HG02623 (cell line): Measurements from ENCODE around the gene DEAF1.
A peak's percentile ranks its signal among the peaks of the same experiment; 100 is the strongest.

Experiments
- ATAC-seq: cut with Tn5 transposase; IDR thresholded peaks from one replicate; pipeline ENCODE4 v1.9.1; 2021; ENCODE audit warnings: moderate library complexity; ENCODE audit not compliant: unreplicated experiment

DEAF1 gene

DNA sequence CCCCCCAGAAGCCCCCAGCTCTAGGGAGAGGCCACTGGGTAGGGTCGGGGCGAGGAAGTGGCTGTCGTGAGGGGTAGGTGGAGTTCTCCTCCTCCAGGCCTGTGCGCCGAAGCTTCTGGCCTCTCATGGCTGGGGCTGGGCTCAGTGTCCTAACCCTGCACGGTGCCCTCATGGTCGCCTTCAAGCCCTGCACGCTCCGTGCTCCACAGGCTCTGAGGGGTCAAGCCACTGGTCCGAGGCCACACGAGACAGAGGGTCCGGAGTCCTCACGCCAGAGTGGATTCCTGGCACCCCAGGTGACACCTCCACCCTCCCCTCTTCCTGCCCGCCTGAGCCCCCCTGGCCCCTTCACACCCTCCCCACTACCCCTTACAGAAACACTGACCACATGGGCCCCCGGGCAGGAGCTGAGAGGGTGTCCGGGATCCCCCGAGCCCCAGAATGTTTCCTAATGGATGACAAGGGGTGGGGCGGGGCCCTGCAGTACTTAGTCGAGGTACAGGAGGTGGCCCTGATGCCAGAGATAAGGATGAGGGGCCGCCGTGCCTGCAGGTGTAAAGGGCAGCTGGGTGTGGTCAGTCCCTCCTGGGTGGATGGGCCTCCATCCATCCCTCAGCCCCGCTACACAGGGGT lies 69.3 kb downstream of the DEAF1 start:
- no peak for ATAC-seq

GRCh38 chr11:624705-625635 lies 70.1 kb downstream of the DEAF1 start, which contains the start of gene CDHR5:
CDHR5 (minus strand) TSS chr11:624955; CDS start chr11:624902, 53 bp downstream.
- ATAC-seq, result no peak

GRCh38 chr11:623999-624704 lies 70.9 kb downstream of the DEAF1 start:
- ATAC-seq, result no peak

DNA sequence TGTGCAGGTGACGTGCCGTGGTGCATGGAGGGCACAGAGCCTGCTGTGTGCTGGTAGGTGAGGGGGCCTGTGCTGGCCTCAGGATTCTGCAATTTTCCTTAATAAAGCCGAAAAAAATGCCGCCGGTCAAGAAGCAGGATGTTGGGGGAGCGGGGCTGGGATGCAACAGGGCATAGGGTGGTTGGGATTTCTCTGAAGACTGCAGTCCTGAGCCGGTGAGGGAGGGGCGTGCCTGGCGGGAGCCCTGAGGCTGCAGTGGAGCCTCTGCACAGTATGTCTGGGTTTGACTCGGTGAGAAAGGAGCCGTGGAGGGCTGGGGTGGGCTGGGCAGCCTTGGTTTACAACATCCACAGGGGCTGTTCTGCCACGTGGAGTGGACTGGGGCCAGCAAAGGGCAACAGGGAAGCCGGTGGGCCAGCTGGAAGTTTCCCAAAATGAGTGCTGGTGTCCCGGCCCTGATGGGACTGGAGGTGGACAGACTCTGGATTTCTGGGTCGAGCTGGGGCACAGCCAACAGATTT lies 71.6 kb downstream of the DEAF1 start:
- ATAC-seq, result no peak

GRCh38 chr11:621838-622237 lies 73.2 kb downstream of the DEAF1 start:
- ATAC-seq, result no peak

- ATAC-seq, result no peak
Observed at GRCh38 chr11:620935-621814, 73.8 kb downstream of the DEAF1 start.

DNA sequence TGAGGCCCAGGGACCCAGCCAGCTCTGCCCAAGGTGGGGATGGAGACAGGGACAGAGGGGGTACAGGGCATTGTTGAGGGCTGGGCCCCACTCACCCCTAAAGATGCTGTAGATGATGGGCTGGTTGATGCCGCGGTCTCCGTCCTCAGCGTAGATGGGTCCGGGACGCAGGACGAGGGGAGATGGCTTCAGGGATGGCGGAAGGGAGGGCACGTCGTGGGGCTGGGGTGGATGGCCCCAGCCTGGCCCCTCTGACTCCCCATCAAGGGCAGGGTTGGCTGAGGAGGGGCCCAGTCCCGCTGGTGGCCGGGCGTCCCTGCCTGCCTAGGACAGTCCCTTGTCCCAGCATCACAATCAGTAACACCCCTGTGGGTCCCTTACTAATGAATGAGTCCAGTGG lies 74.8 kb downstream of the DEAF1 start:
- ATAC-seq, result no peak

DNA sequence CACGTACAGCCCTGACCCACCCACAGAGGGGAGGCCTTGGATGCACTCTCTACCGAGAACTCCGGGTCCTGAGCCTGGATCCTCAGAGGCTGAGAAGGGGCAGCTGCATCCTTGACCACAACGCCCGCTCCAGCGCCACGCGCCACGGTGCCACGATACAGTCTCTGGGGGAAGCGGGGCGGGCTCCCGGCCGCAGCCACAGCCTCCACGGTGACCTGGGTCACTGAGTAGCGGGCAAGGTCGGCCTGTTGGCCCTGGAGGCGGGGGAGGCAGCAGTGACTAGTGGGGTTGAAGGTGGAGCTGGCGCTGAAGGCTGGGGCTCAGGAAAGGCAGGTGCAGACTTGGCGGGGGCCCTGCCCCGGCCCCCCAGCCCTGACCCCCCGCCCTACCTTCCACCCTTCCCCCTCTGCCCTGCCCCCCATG lies 75.4 kb downstream of the DEAF1 start:
- ATAC-seq, result no peak

GRCh38 chr11:618856-619627 lies 76.0 kb downstream of the DEAF1 start:
- ATAC-seq, result no peak

DNA sequence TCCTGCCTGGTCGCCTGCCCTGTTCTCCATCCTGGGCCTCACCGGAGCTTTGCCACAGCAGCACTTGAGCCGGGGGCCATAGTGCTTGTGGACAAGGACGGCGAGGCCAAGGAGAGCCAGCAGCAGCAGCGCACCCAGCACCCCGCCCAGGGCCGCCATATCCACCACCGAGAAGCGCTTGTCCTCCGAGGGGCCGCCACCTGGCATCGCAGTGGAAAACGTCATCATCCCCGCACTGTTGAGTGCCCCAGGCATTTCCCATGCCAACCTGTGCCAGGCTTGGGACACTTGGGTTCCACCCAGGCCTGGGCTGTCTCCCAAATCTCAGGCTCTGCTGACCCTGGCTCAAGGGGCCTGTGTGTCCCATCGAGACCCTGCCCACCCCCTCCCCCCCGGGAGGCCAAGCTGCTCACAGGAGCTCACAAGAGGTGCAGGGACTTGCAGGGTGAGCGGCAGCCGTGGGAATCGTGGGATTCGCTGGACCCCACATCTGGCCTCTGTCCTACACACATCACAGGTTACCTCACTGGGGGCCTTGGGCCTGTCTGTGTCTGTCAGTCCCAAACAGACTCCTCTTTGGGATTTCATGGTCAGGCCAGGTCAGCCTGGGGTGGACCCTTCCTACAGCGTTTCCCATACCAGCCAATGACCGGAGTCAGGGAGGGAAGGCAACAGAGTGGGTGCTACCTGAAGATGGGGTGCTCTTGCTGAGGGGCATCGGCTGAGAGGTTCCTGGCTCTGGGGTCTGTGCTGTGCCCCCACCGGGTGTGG lies 76.9 kb downstream of the DEAF1 start:
- no peak for ATAC-seq

DNA sequence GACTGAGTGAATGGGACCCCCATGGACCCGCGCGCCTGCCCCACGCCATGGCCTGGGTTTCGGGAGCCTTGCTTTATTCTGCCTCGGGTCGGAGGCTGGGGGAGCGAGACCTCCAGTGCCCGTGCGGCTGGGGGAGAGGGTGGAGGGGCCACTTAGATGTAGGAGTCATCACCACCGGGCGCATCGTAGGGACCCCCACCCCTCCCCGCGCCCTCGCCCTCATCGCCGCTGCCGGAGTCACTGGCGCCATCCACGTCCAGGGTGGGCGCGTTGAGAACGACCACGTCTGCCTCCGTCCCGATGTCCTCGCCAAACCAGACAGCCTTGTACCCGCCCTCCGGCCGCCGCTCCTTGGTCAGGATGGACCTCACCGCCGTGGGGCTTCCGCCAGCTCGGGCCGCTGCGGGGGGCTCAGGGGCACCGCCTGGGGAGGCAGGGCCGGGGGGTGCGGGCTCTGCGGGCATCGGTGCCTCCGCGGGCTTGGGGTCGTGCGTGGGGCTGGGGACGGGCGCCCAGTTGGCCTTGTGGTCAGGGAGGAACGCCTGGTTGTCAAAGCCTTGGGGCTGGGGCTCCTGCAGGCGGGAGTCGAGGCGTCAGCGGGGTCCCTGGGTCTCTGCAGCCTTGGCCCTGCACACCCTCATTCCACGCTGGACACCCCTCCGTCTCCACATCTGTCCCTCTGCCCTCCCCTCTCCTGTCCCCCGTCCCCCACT lies 77.7 kb downstream of the DEAF1 start:
- no peak for ATAC-seq

GRCh38 chr11:616320-617198 lies 78.5 kb downstream of the DEAF1 start:
- no peak for ATAC-seq

DNA sequence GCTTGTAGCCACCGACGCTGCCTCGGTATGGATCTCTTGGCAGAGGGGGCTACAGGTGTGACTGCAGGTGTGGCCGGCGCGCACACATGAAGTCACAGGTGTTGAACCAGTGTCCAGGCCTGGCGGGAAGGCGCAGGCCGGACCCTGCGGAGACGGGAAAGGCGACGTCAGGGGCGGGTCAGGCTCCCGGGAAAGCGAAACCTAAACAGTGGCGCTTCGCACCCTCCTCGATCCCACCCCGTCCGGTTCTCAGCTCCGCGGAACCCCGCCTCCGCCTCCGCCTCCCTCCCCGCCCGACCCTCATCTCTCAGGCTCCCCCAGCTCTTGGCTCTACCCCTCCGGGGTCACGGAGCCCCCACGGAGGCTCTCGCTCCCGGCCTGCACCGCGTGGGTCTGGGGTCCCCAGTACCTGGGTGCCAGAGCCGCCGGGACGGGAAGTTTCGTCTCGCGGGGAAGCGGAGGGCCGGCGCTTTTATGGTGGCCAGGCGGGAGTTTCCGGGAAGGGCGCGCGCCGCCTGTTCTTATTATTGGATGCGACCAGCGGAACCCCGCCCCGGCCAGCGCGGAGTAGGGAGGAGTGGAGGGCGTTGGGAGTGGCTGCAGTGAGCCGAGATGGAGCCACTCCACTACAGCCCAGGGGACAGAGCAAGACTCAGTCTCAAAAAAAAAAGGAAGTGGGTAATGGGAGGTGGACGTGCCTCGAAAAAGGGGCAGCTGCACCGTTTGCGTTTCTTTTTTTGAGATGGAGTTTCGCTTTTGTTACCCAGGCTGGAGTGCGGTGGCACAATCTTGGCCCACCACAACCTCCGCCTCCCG lies 79.3 kb downstream of the DEAF1 start, which contains the start of gene IRF7:
IRF7 (minus strand) TSS at position 447 of the 816 bp plus-strand sequence. CDS start 586 bp downstream, outside the sequence.
- peak; percentile 70 for ATAC-seq

GRCh38 chr11:614623-615503 lies 80.2 kb downstream of the DEAF1 start:
- no peak for ATAC-seq

DNA sequence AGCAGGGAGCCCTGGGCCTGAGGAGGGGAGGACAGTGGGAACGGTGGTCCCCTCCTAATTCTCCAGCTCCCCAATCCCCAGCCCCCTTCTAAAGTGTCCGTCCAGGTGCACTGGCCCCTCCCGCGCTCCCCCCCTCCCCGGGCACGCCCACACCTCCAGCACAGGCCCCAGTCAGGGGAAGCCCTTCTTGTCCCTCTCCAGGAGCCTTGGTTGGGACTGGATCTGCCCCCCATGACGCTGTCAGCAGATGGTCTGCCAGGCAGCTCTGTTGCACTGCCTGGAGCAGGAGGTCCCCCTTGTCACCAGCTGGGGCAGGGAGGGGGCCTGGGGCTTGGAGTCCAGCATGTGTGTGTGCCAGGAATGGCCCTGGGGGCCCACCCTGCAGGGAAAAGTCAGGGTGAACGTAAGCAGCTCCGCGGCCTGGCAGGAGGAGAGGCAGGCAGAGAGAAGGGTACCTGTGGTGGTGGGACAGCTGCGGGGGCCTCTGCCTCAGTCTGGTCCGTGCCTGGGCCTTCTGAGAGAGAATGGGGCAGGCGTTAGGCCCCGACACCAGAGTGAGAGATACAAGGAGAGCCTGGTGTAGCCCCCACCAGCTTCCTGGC lies 80.9 kb downstream of the DEAF1 start:
- no peak for ATAC-seq
